ENCODE data around the gene NAA20. TPM values are rescaled to one million over a fixed set of nuclear protein-coding genes. Genes with fewer than 3 reads are reported as not detected.

NAA20 gene
- total and polyA plus RNA-seq, 2 donors from 2014 or later, result 72.8 to 104 TPM

GRCh38 chr20:20075032-20075431 lies 57.9 kb downstream of the NAA20 start:
- FAIRE-seq, result no peak
- Histone ChIP-seq H3K4me3 (ENCODE audit: low read length in 3 of 3) (no peak overlapping the region), H3K27ac (ENCODE audit: low read depth in 2 of 2, low read length in 2 of 2) (no peak overlapping the region), H3K9ac (ENCODE audit: low read length in 3 of 3) (no peak overlapping the region), H3K27me3 (ENCODE audit: control insufficient read depth, insufficient read depth, low read length) (no peaks in the 10 kb centered on the region), H3K4me1 (ENCODE audit: control insufficient read depth in 2 of 3, insufficient read depth in 2 of 3, low read depth in 1 of 3, low read length in 3 of 3) (peaks cover 0 to 7% (median 0%) of the 10 kb centered on the region in 3 donors), H3K9me3 (ENCODE audit: control insufficient read depth in 2 of 3, insufficient read depth in 1 of 3, low read length in 3 of 3) (no peaks in the 10 kb centered on the region), H3K36me3 (ENCODE audit: control insufficient read depth in 2 of 3, insufficient read depth in 3 of 3, low read length in 3 of 3) (no peaks in the 10 kb centered on the region)
- no peak for TF ChIP-seq CTCF (IDR thresholded peaks at IDR 0.05; ENCODE audit: borderline replicate concordance, extremely low read depth, insufficient read depth)
- intact Hi-C loops (cut with DNase I), result no loop called here
- DNase-seq, result no peak

- peaks cover 0 to 7% (median 0%) of the 10 kb centered on the region in 3 donors for H3K4me1 ChIP-seq (ENCODE audit: control insufficient read depth in 2 of 3, insufficient read depth in 2 of 3, low read depth in 1 of 3, low read length in 3 of 3)
- H3K27ac ChIP-seq (ENCODE audit: low read depth in 2 of 2, low read length in 2 of 2), result no peak overlapping the region
- H3K27me3 ChIP-seq (ENCODE audit: control insufficient read depth, insufficient read depth, low read length), result no peaks in the 10 kb centered on the region
- H3K36me3 ChIP-seq (ENCODE audit: control insufficient read depth in 2 of 3, insufficient read depth in 3 of 3, low read length in 3 of 3), result no peaks in the 10 kb centered on the region
- no peak overlapping the region for H3K9ac ChIP-seq (ENCODE audit: low read length in 3 of 3)
- FAIRE-seq, result no peak
- DNase-seq, result no peak
- no peak overlapping the region for H3K4me3 ChIP-seq (ENCODE audit: low read length in 3 of 3)
- no peaks in the 10 kb centered on the region for H3K9me3 ChIP-seq (ENCODE audit: control insufficient read depth in 2 of 3, insufficient read depth in 1 of 3, low read length in 3 of 3)
- intact Hi-C loops (cut with DNase I), result no loop called here
- TF ChIP-seq CTCF (IDR thresholded peaks at IDR 0.05; ENCODE audit: borderline replicate concordance, extremely low read depth, insufficient read depth), result no peak
These were observed 59.3 kb downstream of the NAA20 start for GRCh38 chr20:20076297-20077065.

DNA sequence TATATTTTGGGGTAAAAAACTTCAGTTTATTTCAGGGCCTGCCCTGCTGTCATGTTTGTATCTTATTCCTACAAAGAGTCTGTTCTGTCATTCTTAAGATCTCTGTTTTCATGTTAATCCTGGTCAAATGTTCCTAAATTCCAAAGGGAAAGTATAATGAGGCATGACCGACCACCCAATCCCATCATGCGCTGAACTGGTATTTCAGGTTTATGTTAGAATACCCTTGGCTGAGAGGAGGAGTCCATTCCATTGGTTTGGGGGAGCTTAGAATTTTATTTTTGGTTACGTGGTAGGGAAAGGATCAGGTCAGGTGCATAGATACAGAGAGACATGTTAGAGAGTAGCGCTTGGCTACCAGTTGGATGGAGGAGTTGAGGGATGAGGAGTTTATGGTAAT lies 60.9 kb downstream of the NAA20 start:
- no peaks in the 10 kb centered on the region for H3K27me3 ChIP-seq (ENCODE audit: control insufficient read depth, insufficient read depth, low read length)
- no peak overlapping the region for H3K27ac ChIP-seq (ENCODE audit: low read depth in 2 of 2, low read length in 2 of 2)
- H3K36me3 ChIP-seq (ENCODE audit: control insufficient read depth in 2 of 3, insufficient read depth in 3 of 3, low read length in 3 of 3), result no peaks in the 10 kb centered on the region
- intact Hi-C loops (cut with DNase I), result no loop called here
- peaks cover 0 to 7% (median 0%) of the 10 kb centered on the region in 3 donors for H3K4me1 ChIP-seq (ENCODE audit: control insufficient read depth in 2 of 3, insufficient read depth in 2 of 3, low read depth in 1 of 3, low read length in 3 of 3)
- no peak overlapping the region for H3K4me3 ChIP-seq (ENCODE audit: low read length in 3 of 3)
- no peaks in the 10 kb centered on the region for H3K9me3 ChIP-seq (ENCODE audit: control insufficient read depth in 2 of 3, insufficient read depth in 1 of 3, low read length in 3 of 3)
- no peak for TF ChIP-seq CTCF (IDR thresholded peaks at IDR 0.05; ENCODE audit: borderline replicate concordance, extremely low read depth, insufficient read depth)
- DNase-seq (peak in 3 of 5 donors; percentile 31 to 80 (median 79)), FAIRE-seq (no peak)
- H3K9ac ChIP-seq (ENCODE audit: low read length in 3 of 3), result no peak overlapping the region

Data from kidney (tissue), 14 donors.